SH-SY5Y (cell line): Measurements from ENCODE around the gene TUFT1.

ENCODE experiments used
- GATA2 ChIP-seq: IDR thresholded peaks from 2 replicates; pipeline ENCODE4 v1.6.1; 2011; ENCODE audit warnings: mild to moderate bottlenecking, low read depth, low read length
- GATA3 ChIP-seq: IDR thresholded peaks from 2 replicates; pipeline ENCODE4 v1.6.1; 2011; ENCODE audit warnings: low read depth, mild to moderate bottlenecking, low read length, moderate library complexity

DNA sequence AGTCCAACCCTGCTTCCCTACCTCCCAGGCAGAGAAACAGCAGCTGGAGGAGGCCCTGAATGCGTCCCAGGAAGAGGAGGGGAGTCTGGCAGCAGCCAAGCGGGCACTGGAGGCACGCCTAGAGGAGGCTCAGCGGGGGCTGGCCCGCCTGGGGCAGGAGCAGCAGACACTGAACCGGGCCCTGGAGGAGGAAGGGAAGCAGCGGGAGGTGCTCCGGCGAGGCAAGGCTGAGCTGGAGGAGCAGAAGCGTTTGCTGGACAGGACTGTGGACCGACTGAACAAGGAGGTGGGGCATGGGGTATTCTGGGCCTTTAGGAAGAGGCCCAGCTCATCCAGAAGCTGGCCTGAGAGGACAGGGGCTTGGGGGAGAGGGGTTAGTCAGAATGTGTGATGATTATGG lies 9.6 kb upstream of the TUFT1 start:
- TF ChIP-seq GATA2 (no peak), GATA3 (no peak)
